Measurements from ENCODE around the gene ATP2B3. TPM values are rescaled to one million over a fixed set of nuclear protein-coding genes. Genes with fewer than 3 reads are reported as not detected.

Gene ATP2B3
- total RNA-seq, 1 experiment from 2014 or later: 0.21 TPM

DNA sequence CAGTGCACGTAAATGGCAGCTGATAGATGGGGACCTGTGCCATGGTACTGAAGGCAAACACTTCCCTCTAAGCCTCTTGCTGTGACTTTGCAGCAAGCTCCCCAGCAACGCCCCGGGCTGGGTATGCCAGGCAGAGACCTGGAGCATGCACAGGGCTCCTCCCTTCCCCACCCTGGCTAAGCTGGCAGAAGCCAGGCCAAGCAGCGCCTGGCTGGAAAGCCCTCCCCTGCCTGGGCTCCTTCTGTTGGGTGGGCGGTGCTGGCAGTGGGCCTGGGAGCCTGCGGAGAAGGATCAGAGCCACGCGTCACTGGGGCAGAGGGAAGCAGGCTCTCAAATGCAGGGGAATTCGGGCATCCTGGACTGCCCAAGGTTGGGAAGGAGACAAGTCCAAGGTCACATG lies 3.6 kb downstream of the ATP2B3 start:
- ATAC-seq (0 out of 2 replicates have a peak, but pooled peaks have one; percentile 37), DNase-seq (ENCODE audit: low read depth, low spot score) (no peak)
- in situ Hi-C loops (cut with HindIII; ENCODE audit: low pct_unique_long_range_greater_than_20kb, low sequenced_read_pairs): no loop called here
- POLR2A ChIA-PET: no interaction called here
- BruUV-seq (replicated peaks): no TSS peak
- H3K4me1 ChIP-seq (ENCODE audit: control insufficient read depth, insufficient read depth, low read length): peaks cover 12% of the 10 kb centered on the region
- no peak overlapping the region for H3K4me3 ChIP-seq (ENCODE audit: low read depth in 2 of 2, low read length in 2 of 2)
- intact Hi-C loops (cut with micrococcal nuclease; ENCODE audit: unreplicated experiment): no loop called here
- no peak for TF ChIP-seq SIN3A (IDR thresholded peaks at IDR 0.05; ENCODE audit: borderline replicate concordance, insufficient read depth, low read depth, low read length)
- no peaks in the 10 kb centered on the region for H3K9me3 ChIP-seq (ENCODE audit: control insufficient read depth, insufficient read depth, low read depth, low read length)
- CTCF ChIA-PET: no interaction called here
- H3K27ac ChIP-seq (ENCODE audit: low read length): no peak overlapping the region
- no peaks in the 10 kb centered on the region; the same call in 1 of the 2 replicates for H3K27me3 ChIP-seq (ENCODE audit: control insufficient read depth, insufficient read depth, low read length)
- H3K36me3 ChIP-seq (ENCODE audit: control insufficient read depth, insufficient read depth, low read length): no peaks in the 10 kb centered on the region

- H3K27ac ChIP-seq (ENCODE audit: low read length): no peak overlapping the region
- DNase-seq (ENCODE audit: low read depth, low spot score) (no peak), ATAC-seq (no peak)
- peaks cover 12% of the 10 kb centered on the region for H3K4me1 ChIP-seq (ENCODE audit: control insufficient read depth, insufficient read depth, low read length)
- ChIA-PET POLR2A (no interaction called here), CTCF (interaction anchor here (1.1 kb wide), 1 partner anchor 17 kb away, joined by 6 read pairs; no protein-coding TSS in a partner anchor)
- BruUV-seq (replicated peaks): no TSS peak
- no peak overlapping the region for H3K4me3 ChIP-seq (ENCODE audit: low read depth in 2 of 2, low read length in 2 of 2)
- no peaks in the 10 kb centered on the region for H3K9me3 ChIP-seq (ENCODE audit: control insufficient read depth, insufficient read depth, low read depth, low read length)
- no peaks in the 10 kb centered on the region for H3K36me3 ChIP-seq (ENCODE audit: control insufficient read depth, insufficient read depth, low read length)
- intact Hi-C loops (cut with micrococcal nuclease; ENCODE audit: unreplicated experiment) (no loop called here), in situ Hi-C loops (cut with HindIII; ENCODE audit: low pct_unique_long_range_greater_than_20kb, low sequenced_read_pairs) (no loop called here)
- no peak for TF ChIP-seq TCF7L2 (IDR thresholded peaks at IDR 0.05; ENCODE audit: low read depth, low read length)
- no peak for TF ChIP-seq SIN3A (IDR thresholded peaks at IDR 0.05; ENCODE audit: borderline replicate concordance, insufficient read depth, low read depth, low read length)
- TF ChIP-seq, protein P1, sequence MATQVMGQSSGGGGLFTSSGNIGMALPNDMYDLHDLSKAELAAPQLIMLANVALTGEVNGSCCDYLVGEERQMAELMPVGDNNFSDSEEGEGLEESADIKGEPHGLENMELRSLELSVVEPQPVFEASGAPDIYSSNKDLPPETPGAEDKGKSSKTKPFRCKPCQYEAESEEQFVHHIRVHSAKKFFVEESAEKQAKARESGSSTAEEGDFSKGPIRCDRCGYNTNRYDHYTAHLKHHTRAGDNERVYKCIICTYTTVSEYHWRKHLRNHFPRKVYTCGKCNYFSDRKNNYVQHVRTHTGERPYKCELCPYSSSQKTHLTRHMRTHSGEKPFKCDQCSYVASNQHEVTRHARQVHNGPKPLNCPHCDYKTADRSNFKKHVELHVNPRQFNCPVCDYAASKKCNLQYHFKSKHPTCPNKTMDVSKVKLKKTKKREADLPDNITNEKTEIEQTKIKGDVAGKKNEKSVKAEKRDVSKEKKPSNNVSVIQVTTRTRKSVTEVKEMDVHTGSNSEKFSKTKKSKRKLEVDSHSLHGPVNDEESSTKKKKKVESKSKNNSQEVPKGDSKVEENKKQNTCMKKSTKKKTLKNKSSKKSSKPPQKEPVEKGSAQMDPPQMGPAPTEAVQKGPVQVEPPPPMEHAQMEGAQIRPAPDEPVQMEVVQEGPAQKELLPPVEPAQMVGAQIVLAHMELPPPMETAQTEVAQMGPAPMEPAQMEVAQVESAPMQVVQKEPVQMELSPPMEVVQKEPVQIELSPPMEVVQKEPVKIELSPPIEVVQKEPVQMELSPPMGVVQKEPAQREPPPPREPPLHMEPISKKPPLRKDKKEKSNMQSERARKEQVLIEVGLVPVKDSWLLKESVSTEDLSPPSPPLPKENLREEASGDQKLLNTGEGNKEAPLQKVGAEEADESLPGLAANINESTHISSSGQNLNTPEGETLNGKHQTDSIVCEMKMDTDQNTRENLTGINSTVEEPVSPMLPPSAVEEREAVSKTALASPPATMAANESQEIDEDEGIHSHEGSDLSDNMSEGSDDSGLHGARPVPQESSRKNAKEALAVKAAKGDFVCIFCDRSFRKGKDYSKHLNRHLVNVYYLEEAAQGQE (IDR thresholded peaks at IDR 0.05; ENCODE audit: insufficient read depth in 1 of 2, low read depth in 2 of 2, low read length in 1 of 2): no peak
- no peak for TF ChIP-seq POLR2AphosphoS5 (IDR thresholded peaks at IDR 0.05; ENCODE audit: low read depth, low read length)
- TF ChIP-seq, protein P2, sequence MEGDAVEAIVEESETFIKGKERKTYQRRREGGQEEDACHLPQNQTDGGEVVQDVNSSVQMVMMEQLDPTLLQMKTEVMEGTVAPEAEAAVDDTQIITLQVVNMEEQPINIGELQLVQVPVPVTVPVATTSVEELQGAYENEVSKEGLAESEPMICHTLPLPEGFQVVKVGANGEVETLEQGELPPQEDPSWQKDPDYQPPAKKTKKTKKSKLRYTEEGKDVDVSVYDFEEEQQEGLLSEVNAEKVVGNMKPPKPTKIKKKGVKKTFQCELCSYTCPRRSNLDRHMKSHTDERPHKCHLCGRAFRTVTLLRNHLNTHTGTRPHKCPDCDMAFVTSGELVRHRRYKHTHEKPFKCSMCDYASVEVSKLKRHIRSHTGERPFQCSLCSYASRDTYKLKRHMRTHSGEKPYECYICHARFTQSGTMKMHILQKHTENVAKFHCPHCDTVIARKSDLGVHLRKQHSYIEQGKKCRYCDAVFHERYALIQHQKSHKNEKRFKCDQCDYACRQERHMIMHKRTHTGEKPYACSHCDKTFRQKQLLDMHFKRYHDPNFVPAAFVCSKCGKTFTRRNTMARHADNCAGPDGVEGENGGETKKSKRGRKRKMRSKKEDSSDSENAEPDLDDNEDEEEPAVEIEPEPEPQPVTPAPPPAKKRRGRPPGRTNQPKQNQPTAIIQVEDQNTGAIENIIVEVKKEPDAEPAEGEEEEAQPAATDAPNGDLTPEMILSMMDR (IDR thresholded peaks at IDR 0.05): no peak
- H3K27me3 ChIP-seq (ENCODE audit: control insufficient read depth, insufficient read depth, low read length): no peaks in the 10 kb centered on the region; the same call in 1 of the 2 replicates
Measured at GRCh38 chrX:153522259-153522658, 4.8 kb downstream of the ATP2B3 start.

GRCh38 chrX:153523269-153523668 lies 5.8 kb downstream of the ATP2B3 start:
- CTCF ChIA-PET: interaction anchor here (0.7 kb wide), 1 partner anchor 30 kb away, joined by 5 read pairs; no protein-coding TSS in a partner anchor
- DNase-seq (ENCODE audit: low read depth, low spot score) (no peak), ATAC-seq (no peak)
- H3K36me3 ChIP-seq (ENCODE audit: control insufficient read depth, insufficient read depth, low read length): no peaks in the 10 kb centered on the region
- no peak overlapping the region for H3K4me3 ChIP-seq (ENCODE audit: low read depth in 2 of 2, low read length in 2 of 2)
- H3K27ac ChIP-seq (ENCODE audit: low read length): no peak overlapping the region
- no TSS peak for BruUV-seq (replicated peaks)
- in situ Hi-C loops (cut with HindIII; ENCODE audit: low pct_unique_long_range_greater_than_20kb, low sequenced_read_pairs) (no loop called here), intact Hi-C loops (cut with micrococcal nuclease; ENCODE audit: unreplicated experiment) (no loop called here)
- TF ChIP-seq SIN3A (IDR thresholded peaks at IDR 0.05; ENCODE audit: borderline replicate concordance, insufficient read depth, low read depth, low read length): no peak
- TF ChIP-seq, protein P1 (IDR thresholded peaks at IDR 0.05; ENCODE audit: insufficient read depth in 1 of 2, low read depth in 2 of 2, low read length in 1 of 2): no peak
- TF ChIP-seq, protein P2 (IDR thresholded peaks at IDR 0.05): no peak
- no peak for TF ChIP-seq TCF7L2 (IDR thresholded peaks at IDR 0.05; ENCODE audit: low read depth, low read length)
- TF ChIP-seq POLR2AphosphoS5 (IDR thresholded peaks at IDR 0.05; ENCODE audit: low read depth, low read length): no peak
- H3K27me3 ChIP-seq (ENCODE audit: control insufficient read depth, insufficient read depth, low read length): no peaks in the 10 kb centered on the region; the same call in 1 of the 2 replicates
- POLR2A ChIA-PET: no interaction called here
- H3K9me3 ChIP-seq (ENCODE audit: control insufficient read depth, insufficient read depth, low read depth, low read length): no peaks in the 10 kb centered on the region
- H3K4me1 ChIP-seq (ENCODE audit: control insufficient read depth, insufficient read depth, low read length): peaks cover 12% of the 10 kb centered on the region

All from Panc1 (cell line).